Activated T-cell treated with anti-CD3 and anti-CD28 coated beads, Interleukin-2, amount 50 U/mL, for 48 hours (primary cell): Measurements from ENCODE around the gene SNTB2.

Experiments used
- DNase-seq, 2 experiments: peaks; one replicate each; pipeline ENCODE4 v3.0.0-alpha.2; 2020

Gene SNTB2

DNA sequence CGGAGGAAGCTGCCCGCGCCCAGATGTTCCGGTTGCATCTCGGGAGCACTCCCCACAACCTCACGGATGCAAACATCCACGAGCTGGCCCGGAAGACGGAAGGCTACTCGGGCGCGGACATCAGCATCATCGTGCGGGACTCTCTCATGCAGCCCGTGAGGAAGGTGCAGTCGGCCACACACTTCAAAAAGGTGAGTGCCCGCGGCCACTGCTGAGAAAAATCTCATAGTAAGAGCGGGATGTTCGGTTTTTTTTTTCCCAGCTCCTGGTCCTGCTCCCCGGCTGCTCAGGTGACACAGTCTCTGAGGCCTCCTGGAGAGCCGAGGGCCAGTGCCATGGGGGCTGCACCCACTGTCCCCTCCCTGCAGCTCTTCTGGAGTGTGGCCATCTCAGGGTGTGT lies 134.1 kb downstream of the SNTB2 start:
- peak in 1 of 2 experiments; percentile 15 for DNase-seq

DNA sequence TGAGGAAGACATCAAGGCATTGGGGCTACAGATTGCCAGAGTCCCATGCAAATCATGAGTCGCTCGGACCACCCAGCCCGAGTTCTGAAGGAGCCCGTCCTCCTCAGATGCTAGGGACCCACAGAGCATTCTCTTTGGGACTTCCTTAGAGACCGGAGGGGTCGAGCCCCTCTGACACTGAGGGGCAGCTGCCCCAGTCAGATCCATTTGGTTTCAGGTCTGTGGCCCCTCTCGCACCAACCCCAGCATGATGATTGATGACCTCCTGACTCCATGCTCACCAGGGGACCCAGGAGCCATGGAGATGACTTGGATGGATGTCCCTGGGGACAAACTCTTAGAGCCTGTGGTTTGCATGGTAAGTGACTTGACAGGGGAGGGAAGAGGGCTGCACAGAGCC lies 135.4 kb downstream of the SNTB2 start:
- peak; percentile 14 to 15 for DNase-seq

DNA sequence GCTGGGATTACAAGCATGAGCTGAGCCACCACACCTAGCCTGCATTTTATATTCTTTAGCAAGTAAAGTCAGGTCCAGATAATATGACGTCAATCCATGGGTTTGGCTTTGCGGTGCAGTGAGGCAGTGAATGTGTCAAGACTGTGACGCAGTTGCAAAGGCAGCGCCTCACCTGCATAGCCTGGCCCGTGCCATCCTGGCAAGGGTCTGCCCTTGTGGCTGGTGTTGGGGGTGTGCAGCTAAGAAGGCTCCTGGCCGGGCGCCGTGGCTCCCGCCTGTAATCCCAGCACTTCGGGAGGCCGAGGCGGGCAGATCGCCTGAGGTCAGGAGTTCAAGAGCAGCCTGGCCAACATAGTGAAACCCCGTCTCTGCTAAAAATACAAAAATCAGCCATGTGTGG lies 136.5 kb downstream of the SNTB2 start:
- peak; percentile 12 to 16 for DNase-seq

DNA sequence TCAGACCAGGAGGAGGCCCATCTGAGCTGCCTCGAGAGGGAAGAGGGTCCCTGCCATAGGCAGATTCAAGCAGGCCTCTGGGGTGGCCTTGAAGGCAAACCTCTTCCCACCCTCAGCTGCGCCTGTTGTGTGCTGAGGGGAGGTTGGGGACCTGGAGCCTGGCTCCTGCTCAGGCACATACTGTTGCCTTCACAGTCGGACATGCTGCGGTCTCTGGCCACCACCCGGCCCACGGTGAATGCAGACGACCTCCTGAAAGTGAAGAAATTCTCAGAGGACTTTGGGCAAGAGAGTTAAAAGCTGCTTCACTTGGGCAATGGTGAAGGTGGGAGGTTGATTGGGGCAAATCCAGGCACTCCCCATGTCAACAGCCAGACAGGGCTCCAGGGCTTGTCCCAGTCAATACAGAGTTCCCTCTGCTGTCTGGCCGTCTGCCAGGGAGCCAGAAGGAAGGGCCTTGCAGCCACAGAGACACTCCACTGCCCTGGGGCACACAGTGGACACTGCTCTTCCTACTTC lies 137.1 kb downstream of the SNTB2 start:
- peak; percentile 15 for DNase-seq

DNA sequence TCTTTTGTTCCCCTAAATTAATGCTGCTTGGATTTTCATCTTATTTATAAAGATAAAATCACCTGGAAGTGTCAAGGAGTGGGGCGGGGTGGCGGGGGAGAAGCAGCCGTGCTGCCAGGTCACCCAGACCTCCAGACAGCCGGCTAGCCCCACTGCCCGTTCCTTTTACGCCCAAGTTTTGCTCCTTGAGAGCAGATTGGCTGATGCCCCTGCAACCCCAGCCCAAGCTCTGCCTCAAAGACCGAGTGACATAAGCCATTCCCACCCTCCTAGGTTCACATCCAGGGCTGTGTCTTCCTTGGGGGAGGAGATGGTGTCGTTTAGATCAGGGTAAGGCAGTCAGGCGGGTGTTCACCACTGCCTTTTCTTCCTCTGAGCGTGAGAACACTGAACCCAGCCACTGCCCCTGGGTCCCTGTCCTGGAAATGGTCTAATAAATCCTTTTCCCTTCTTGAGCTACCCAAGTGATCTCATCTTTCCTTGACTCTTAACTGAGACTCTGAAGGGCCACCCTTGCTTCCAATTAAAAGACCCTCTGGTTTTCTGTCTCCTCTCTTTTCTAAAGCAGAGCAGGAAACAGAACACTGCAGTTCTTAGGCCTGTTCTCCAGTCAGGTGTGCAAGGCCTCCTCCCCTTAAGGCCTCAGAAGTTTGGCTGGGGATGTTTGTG lies 137.8 kb downstream of the SNTB2 start:
- peak; percentile 13 to 16 for DNase-seq

DNA sequence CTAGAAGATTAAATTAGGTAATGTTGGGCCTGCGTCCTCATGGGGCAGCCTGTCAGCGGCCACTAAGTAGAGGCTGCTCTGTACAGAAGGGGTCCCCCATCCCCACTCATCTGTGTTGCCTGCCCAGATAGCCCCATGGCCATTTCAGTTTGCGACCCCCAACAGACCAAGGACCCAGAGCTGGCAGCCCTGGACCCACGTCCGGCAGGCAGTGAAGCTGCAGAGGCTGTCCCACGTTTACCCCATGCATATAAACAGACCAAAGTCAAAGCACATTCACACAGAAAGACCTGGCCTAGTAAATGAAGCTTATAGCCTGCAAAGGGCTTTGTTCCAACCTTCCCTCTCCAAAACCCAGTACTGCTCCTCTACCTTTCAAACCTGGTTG lies 138.8 kb downstream of the SNTB2 start:
- peak; percentile 17 to 18 for DNase-seq

DNA sequence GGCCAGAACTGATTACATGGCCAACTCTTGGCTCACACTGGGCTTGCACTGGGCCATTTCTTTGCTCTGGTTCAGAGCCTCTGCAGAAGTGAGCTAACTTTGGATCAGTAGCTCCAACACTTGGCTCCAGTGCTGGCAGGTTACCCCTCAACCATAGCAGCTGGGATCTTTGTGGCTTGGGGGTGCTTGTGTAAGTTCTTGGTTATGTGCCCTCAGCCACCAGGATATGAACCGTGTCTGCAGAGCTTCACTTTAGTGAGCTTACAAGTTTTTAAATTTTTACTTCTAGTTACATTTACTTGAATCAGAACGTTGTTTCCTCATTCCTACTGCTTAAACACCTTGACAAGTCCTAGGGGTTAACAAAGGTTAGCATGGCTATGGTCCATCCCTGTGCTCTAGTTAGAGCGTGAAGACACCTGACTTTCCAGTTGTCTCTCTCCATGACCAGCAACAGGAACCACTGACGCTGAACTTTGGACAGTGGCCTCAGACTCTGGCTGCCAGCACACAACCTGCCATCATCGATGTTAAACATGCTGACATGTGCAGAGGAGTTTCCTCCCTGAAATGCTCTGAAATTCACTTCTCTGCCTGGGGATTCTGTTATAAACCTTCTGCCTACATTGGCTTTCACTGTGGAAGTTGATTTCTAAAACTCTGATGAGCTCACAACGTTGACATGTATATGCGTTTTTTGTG lies 139.4 kb downstream of the SNTB2 start:
- DNase-seq, result peak; percentile 15 to 17

DNA sequence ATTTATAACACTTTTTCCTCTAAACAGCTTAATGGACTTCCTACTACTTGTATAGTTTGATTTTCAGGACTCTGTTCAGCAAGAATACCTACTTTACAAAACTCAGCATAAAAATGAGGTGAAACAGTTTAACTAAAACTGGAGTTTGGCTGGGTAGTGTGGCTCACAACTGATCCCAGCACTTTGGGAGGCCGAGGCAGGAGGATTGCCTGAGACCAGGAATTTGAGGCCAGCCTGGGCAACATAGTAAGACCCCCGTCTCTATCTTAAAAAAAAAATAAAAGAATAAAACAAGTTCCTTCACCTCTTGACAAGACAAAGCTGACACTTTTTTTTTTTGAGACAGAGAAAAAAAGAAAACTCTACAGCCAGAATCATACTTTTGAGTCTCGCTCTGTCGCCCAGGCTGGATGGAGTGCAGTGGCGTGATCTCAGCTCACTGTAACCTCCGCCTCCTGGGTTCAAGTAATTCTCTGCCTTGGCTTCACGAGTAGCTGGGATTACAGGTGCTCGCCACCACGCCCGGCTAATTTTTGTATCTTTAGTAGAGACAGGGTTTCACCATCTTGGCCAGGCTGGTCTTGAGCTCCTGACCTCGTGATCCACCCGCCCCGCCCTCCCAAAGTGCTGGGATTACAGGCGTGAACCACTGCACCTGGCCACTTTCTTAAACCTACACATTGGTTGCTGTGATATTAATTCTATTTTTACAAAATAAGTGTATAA lies 140.8 kb downstream of the SNTB2 start:
- DNase-seq, result peak; percentile 15 to 16

DNA sequence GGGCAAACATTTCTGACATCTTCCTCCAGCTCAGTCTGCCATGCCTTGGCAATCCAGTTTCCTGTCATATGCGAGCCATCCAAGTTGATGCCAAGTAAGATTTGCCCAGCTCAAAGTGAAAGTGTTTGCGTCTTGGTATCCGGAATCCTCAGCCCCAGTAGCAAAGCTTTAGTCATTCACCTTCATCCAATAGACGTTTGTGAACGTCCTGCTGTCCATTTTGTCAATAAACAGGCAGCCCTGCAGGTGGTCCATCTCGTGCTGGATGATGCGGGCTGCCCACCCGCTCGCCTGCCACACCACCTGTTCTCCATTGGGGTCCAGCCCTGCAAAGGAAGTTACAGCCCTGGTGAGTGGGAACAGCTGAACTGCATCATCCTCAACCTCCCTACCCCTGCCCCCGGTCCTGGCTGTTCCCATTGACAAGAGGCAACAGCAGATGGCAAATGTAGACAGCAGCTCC lies 141.9 kb downstream of the SNTB2 start:
- DNase-seq, result peak; percentile 35

DNA sequence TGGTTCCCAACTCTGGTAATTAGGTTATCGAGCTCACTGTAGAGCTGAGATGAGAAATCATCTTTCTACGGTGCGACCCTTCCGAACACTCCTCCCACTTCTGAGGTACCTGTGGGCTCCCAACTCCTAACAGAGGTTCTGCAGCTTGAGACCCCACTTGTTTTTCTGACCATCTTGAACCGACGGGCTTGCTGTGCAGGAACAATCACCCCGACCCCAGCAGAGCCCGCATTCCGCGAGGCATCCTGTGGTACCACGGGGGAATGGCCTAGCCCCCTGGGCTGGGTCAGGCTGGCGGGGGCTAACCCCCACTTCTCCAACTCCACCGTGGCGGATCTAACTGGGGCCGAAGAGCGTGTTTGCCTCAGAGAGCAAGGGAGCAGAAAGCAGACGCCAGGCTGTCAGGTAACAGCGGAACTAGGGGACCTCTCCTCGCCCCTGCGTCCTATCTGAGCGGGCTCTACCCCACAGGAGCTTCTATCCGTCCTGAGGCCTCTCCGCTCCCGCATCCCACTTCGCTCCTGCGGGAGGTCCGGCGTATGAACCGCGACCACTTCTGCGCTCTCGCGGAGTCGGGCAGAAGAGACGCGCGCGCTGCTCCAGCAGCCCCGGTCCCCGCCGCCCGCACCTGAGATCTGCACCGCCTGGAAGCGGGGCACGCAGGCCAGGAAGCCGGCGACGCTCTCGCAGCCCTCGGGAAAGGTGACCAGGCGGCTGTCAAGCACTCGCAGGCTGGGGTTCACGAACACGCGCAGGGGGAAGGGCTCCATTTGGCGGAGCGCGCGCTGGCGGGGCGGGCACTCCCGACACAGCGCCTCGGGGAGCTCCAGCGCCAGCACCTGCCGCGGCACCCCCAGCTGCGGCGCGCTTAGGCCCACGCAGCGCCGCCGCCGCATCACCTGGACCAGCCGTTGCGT lies 142.7 kb downstream of the SNTB2 start:
- no peak for DNase-seq

DNA sequence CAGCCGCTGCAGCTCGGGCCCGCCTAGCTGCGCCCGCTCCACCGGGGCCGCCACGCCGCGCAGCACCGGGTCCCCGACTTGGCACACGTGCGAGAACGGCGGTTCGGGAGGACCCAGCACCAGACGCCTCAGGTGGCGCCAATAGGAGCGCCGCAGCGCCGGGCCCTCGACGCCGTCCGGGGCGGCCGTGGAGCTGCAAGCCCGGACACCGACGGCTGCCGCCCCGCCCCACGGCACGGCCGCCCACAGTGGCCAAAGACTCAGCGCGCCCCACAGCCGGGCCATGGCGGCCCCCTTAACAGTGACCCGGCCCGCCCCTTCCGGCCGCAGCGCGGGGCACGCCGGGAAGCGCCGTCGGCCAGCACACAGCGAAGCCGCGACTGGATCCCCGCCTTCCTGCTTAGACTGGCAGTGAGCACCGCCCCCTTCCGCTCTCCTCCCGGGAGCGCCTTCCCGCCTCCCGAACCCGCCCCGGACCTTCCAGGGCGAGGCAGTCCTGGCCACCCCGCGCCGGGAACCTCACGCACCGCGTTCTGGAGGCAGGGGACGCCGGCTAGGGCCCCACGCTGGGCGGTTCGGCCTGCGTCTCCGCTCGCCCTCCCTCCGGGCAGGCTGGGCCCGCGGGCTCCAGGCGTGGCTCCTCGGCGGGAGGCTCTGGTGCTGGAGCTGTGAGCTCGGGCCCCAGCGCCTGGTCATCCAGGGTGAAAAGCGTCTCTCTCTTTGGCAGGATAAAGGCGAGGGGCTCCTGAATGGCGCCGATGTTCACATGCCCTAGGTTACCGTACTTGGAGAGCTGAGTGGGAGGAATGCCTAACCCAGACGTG lies 143.5 kb downstream of the SNTB2 start, which contains the start of gene PDF:
PDF (minus strand) TSS at position 303 of the 824 bp plus-strand sequence; CDS start at position 285, 18 bp downstream.
- peak; percentile 88 to 91 for DNase-seq

DNA sequence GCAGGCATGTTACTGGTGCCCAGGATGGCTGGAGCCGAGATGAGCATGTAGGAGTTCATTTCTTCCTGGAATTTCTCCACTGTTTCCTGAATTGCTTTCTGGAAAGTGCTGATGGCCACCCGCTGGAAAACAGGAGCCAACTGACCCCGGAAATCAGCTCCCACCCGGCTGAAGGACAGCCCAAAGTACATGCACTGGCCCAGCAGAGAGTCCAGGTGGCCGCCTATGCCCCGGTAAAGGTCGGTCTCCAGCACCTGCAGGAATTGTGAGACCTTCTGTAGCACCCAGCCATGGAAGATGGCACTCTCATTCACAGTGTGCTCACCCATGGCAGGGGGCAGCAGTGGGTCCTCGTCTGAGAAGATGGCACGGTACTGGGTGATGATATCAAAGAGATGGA lies 147.7 kb downstream of the SNTB2 start:
- DNase-seq, result no peak

DNA sequence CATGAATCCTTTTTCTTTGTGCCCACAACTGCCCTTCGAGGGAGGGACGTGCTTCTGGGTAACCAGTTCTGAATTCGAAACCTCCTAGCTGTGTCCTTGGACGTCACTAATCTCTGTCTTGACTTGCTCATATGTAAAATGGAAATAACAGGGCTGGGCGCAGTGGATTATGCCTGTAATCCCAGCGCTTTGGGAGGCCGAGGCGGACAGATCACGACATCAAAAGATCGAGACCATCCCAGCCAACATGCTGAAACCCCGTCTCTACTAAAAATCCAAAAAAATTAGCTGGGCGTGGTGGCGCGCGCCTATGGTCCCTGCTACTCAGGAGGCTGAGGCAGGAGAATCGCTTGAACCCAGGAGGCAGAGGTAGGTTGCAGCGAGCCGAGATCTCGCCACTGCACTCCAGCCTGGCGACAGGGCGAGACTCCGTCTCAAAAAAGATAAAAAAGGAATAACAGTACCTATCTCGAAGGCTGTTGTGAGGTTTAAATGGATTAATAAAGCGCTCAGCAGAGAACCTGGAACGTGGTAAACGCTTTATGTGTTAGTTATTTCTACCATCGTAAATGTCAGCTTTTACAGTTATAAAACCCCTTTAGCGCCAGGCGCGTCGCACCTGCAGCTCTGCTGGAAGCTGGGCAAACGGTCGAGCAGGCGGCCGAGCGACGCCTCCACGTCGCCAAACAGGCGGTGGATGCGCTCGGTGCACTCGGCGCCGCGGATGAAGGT lies 151.8 kb downstream of the SNTB2 start:
- DNase-seq, result no peak

DNA sequence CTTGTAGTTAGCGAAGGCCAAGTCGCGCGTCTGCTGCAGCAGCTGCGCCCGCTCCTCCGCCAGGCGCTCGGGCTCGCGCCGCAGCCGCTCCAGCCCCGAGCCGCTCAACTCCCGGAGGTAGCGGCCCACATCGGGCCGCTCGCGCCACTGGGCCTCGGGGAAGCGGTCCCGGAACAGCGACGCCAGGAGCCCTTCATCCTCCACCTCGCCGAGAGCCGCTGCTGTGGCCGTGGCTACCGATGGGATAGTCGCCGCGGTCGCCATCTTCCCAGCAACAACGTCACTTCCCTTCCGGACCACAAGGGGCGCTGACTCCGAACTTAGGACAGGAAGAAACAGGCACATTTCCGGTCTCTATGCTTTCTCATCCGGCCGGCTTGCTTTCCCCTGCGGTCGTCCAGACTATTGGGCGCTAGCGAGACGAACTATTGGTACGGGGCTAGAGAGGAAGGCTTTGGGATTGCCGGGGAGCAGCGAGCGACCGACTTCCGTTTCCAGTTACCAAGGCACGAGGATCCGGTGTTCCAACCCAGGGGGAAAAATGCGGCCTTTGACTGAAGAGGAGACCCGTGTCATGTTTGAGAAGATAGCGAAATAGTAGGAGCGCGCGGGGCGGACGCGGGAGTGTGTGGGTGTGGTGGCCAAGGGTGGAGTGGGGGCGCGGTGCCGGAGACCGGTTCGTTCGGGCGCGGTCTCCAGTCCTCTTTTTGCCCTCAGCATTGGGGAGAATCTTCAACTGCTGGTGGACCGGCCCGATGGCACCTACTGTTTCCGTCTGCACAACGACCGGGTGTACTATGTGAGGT lies 152.5 kb downstream of the SNTB2 start, which contains the start of the genes COG8 and NIP7:
COG8 (minus strand) TSS at position 276 of the 806 bp plus-strand sequence; CDS start at position 264, 12 bp downstream.
NIP7 (plus strand) TSS at position 484 of the 806 bp plus-strand sequence; CDS start at position 542, 58 bp downstream.
- DNase-seq, result peak; percentile 96

DNA sequence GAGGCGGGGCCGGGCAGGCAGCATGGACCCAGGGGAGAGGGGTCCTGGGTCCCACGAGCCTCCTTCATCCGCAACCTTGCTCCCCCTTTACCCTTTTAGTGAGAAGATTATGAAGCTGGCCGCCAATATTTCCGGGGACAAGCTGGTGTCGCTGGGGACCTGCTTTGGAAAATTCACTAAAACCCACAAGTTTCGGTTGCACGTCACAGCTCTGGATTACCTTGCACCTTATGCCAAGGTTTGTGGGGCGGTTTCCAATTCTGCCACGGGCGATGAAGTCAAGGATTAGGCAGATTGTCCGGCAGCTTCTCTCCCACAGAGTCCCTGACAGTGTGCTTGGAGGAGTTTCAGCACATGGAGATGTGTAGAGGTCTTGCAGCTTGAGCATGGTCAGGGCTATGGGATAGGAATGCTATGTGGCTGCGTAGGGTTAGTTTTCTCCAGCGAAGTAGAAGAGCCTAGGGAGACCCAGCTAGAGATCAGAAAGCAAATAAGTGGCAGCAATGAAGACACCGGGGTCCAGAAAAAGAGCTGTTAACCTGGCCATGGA lies 153.2 kb downstream of the SNTB2 start:
- DNase-seq, result peak; percentile 47 to 48

DNA sequence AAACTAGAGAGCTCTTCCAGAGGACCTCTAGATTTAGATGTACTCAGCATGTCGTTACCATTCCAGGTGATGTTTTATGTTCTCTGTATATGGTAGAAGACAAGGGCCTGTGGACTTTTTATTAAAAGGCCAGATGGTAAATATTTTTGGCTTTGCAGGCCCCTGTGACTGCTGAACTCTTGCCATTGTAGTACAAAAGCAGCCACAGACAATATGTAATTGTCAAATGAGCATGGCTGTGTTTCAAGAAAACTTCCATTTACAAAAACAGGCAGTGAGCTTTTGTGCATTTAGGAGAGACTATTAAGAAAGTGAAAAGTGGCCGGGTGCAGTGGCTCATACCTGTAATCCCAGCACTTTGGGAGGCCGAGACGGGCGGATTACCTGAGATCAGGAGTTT lies 157.2 kb downstream of the SNTB2 start:
- DNase-seq, result no peak

DNA sequence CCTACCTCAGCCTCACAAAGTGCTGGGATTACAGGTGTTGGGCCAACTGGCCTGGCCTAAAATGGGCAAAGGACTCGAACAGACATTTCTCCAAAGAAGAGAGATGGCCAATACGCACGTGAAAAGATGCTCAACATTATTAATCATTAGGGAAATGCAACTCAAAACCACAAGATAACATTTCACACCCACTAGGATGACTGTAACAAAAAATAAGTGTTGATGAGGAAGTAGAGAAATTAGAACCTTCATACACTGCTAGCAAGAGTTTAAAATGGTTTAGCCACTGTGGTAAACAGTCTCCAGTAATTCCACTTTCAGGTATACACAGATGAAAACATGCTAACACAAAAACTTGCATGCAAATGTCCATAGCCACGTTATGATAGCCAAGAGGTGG lies 159.0 kb downstream of the SNTB2 start:
- no peak for DNase-seq

DNA sequence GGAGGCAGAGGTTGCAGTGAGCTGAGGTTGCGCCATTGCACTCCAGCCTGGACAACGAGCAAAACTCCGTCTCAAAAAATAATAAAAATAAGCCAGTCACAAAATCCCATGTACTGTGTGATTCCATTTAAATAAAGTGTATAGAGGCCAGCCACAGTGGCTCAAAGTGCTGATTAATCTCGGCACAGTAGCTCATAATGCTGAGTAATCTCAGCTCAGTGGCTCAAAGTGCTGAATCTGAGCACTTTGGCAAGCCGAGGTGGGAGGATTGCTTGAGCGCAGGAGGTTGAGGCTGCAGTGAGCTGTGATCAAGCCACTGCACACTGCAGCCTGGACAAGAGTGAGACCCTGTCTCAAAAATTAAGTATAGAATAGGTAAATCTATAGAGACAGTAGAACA lies 159.7 kb downstream of the SNTB2 start:
- DNase-seq, result no peak

DNA sequence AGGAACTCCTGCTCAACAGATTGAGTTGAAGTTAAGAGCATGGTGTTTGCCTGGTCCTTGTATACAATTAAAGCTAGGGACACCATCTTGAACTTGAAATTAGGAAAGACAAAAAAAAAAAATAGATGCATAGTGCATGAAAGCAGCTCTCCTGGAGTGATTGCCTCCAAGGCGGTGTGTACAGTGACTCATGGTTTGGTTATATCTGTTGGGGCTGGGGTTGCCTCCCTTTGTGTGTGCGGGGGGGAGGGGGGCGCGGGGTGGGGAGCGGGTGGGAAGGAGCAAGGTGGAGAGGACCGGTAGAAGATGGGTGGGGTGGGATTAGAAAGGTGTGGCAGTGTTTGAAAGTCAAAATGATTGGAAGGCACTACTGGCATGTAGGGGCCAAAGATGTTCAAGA lies 161.3 kb downstream of the SNTB2 start:
- DNase-seq, result no peak
